Measurements from ENCODE around the gene RNF11.

RNF11 gene

GRCh38 chr1:51312718-51313117 lies 76.6 kb downstream of the RNF11 start:
- DNase-seq = no peak

DNA sequence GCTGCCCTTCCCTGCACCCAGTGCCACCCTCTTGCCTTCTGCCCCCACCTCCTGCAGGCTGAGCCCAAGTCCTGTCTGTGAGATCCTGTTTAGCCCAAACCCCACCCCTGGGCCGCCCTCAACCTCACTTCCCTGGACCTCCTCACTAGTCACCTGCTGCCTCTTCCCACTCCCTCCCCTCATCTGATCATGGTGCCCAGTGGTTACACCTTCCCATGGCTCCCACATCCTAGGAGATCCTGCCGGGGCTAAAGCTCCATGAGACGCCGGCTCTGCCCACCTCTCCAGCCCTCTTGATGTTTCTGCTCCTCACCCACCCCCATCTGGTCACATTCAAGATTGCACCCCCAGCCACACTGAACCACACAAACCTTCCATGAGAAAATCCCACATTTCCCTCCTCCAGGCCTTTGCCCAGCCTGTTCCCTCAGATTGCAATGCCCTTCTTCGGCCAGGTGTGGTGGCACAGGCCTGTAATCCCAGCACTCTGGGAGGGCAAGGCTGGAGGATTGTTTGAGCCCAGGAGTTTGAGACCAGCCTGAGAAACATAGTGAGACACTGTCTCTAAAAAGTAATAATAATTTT lies 77.3 kb downstream of the RNF11 start:
- DNase-seq = no peak

DNA sequence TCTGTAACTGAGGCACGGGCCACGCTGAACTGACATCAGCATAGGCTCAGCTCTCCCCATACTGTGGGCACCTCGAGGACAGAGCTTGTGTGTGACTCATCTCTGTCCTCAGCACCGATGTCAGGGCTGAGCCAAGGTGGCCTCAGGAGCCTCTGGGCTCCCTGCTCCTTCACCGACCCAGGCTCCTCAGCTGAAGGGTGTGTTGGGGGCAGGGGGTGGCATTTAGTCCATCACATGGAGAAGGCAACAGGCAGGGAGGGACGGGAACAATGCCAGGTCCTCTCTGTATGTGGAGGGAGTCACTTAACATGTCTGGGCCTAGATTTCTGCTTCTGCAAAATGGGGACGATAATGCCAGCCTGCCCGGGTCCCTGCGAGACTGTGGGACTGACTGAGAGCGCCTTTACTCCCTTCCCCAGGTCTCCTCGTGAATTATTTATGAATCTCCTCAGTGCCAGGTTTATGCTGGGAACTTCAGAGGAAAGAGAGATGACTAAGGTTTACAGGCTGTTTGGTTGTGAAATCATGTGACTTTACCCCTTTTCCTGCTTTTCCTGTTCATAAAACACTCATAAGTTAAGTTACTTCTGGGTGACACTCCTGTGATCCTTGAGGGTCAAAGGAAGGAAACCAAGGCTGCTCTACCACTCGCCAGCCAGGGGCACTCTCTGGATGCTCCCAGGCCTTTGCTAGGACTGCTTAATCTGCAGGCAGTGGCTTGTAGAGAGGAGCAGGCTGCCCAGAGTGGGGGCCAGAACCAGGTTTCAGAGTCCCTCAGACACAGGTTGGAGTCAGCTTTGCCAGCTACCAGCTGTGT lies 78.1 kb downstream of the RNF11 start:
- DNase-seq = no peak

GRCh38 chr1:51314974-51315373 lies 78.9 kb downstream of the RNF11 start:
- DNase-seq = no peak

GRCh38 chr1:51316113-51316845 lies 80.2 kb downstream of the RNF11 start:
- DNase-seq = no peak

GRCh38 chr1:51316846-51317120 lies 80.7 kb downstream of the RNF11 start:
- DNase-seq = no peak

- no peak for DNase-seq
These were observed 81.7 kb downstream of the RNF11 start for GRCh38 chr1:51317798-51318197.

DNA sequence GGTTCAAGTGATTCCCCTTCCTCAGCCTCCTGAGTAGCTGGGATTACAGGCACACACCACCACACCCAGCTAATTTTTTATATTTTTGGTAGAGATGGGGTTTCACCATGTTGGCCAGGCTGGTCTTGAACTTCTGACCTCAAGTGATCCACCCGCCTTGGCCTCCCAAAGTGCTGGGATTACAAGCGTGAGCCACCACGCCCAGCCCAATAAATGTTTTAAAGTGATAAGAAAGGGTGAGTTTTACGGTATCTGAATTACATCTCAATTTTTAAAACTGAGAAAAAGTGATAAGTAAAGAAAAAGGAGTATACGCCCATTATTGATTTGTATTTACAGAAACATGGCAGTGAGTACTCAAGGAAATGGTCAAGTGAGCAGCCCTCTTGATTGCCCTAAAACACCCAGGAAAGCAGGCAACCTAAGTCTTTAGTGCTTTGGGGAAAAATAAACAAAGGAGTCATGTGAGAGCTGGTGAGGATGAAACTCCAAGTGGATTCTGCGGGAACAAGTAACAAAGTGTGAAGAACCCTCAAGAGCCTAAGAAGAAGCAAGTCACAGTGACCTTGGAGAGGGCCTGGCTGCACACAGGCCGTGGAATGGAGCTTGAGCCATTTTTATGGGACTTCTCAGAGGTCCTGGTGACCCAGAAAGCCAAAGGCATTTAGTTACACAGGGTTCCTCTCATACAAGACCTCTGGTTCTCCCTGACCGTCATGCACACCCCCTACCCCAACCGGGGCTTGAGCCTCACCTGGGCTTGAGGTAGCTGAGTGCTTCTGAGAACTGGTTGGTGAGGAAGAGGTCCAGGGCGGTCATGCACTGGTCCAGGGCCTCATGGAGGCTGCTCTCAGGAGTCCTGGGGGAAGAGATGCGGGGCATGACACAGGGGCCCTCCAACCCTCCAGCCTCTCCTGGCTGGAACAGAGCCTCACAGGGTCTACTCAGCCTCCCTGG lies 85.2 kb downstream of the RNF11 start:
- no peak for DNase-seq

DNA sequence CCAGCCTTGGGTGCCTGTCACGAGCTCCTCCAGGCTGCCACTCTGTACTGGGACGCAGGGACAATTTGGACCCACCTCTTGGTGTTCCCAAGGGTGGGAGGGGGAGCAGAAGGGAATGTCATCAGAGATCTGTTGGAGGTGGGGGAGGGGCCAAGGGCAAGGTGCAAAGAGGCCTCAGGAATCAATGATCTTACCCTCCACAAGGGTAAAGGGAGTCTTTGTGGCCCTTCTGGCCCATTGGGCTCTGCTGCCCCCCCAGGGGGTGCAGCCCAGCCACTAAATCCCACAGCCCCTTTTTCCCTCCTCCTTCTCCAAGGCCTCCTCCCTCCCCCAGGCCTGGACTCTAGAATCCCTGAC lies 85.8 kb downstream of the RNF11 start:
- DNase-seq = no peak

DNA sequence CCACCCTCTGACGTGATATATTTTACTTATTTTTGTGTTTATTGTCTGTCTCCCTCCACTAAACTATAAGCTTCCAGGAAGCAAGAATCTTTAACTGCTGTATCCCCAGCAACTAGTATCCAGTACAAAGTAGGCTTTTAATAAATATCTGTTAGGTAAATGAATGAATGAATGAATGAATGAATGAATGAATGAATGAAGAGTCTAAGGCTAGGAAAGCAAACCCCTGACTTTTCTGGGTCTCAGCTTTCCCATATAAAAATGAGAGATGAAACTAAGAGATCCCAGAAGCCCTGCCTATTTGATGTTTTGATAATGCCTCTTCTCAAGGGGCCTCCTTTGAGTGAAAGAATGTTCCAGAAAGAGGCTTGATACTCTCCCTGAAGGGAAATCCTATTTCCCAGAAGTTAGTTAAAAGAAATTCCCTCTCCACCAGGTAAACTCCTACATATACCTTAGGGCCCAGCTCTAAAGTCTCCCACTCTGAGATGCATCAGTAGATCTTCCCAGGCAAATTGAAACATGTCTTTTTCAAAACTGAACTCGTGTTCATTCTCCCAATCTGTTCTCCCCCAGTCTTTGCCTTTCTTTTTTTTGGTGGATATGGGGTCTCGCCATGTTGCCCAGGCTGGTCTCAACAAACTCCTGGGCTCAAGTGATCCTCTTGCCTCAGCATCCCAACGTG lies 86.5 kb downstream of the RNF11 start:
- no peak for DNase-seq
